IPS-15b (cell line): ENCODE measurements around the gene NEO1.
"Not testable (repeated sequence)": the region's sequence is repeated elsewhere in the genome, so short reads cannot be mapped to it uniquely, and the experiment has no call there.

ENCODE experiments used
- H3K27me3 ChIP-seq: one replicate; pipeline ENCODE4 v1.6.1; 2013; ENCODE audit warnings: low read length; ENCODE audit not compliant: control insufficient read depth, insufficient read depth
- H3K36me3 ChIP-seq: one replicate; pipeline ENCODE4 v1.6.1; 2013; ENCODE audit warnings: low read length; ENCODE audit not compliant: control insufficient read depth, insufficient read depth
- H3K4me1 ChIP-seq: one replicate; pipeline ENCODE4 v1.6.1; 2013; ENCODE audit warnings: mild to moderate bottlenecking, low read length; ENCODE audit not compliant: control insufficient read depth, insufficient read depth
- H3K4me3 ChIP-seq: one replicate; pipeline ENCODE4 v1.5.1; 2013; ENCODE audit warnings: low read depth, low read length
- H3K9ac ChIP-seq: one replicate; pipeline ENCODE4 v1.6.1; 2013; ENCODE audit warnings: low read depth, mild to moderate bottlenecking, low read length
- H3K9me3 ChIP-seq: one replicate; pipeline ENCODE4 v1.6.1; 2013; ENCODE audit warnings: mild to moderate bottlenecking, low read length; ENCODE audit not compliant: control insufficient read depth, insufficient read depth

The NEO1 gene

DNA sequence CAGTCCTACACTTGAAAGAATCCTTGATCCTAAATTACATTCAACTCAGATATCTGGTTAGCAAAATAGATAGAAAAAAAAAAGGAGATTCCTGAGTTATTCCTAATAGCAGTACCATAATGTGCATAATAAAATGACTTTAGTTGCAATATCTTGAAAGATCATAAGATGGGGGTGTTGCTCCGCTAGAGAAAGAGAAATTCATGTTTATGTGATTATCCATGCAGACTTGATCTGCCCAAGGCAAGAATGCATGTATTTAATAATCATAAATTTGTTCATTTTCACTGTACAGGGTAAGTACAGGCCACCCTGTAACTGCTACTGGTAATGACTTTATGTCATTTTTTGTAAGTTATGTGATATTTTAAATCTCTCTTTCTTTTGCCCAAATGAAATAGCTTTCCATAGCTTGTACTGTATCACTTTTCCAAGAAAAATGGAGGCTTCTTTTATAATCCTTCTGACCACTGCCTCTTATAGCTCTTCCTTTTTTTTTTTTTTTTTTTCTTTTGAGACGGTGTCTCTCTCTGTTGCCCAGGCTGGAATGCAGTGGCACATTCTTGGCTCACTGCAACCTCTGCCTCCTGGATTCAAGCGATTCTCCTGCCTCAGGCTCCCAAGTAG, 231.9 kb downstream of the NEO1 start:
- Histone ChIP-seq H3K36me3 (no peaks in the 10 kb centered on the region), H3K4me1 (no peaks in the 10 kb centered on the region), H3K27me3 (no peaks in the 10 kb centered on the region), H3K9ac (no peak overlapping the region), H3K4me3 (no peak overlapping the region), H3K9me3 (no peaks in the 10 kb centered on the region)

DNA sequence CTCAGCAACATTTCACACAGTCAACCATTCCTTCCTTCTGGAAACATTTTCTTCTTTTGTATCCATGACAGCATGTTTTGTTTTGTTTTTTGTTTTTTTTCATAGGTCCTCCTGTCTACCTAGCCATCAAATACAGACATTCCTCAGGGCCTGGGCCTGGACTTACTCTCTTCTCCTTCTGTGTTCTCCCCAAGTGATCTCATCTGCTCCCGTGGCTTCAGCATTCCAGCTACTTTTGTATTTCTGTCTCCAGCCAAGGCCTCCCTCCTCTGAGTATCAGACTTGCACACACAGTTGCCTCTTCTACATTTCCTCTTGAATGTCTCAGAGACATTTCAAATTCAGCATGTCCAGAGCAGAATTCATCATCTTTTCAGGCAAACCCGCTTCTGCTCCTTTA, 234.0 kb downstream of the NEO1 start:
- Histone ChIP-seq H3K4me1 (no peaks in the 10 kb centered on the region), H3K27me3 (no peaks in the 10 kb centered on the region), H3K9me3 (no peaks in the 10 kb centered on the region), H3K4me3 (no peak overlapping the region), H3K36me3 (no peaks in the 10 kb centered on the region), H3K9ac (no peak overlapping the region)

- no peaks in the 10 kb centered on the region for H3K4me1 ChIP-seq
- H3K27me3 ChIP-seq, result no peaks in the 10 kb centered on the region
- H3K9me3 ChIP-seq, result no peaks in the 10 kb centered on the region
- H3K36me3 ChIP-seq, result no peaks in the 10 kb centered on the region
- H3K4me3 ChIP-seq, result no peak overlapping the region
- H3K9ac ChIP-seq, result no peak overlapping the region
Observed at GRCh38 chr15:73287019-73287418, 234.8 kb downstream of the NEO1 start.

- Histone ChIP-seq H3K36me3 (peaks cover 4% of the 10 kb centered on the region), H3K4me3 (no peak overlapping the region), H3K9me3 (no peaks in the 10 kb centered on the region), H3K9ac (no peak overlapping the region), H3K27me3 (no peaks in the 10 kb centered on the region), H3K4me1 (no peaks in the 10 kb centered on the region)
Observed at GRCh38 chr15:73291441-73291840, 239.2 kb downstream of the NEO1 start.

- H3K4me3 ChIP-seq, result no peak overlapping the region
- no peaks in the 10 kb centered on the region for H3K9me3 ChIP-seq
- no peak overlapping the region for H3K9ac ChIP-seq
- no peaks in the 10 kb centered on the region for H3K27me3 ChIP-seq
- H3K4me1 ChIP-seq, result no peaks in the 10 kb centered on the region
- H3K36me3 ChIP-seq, result peaks cover 11% of the 10 kb centered on the region
Observed at GRCh38 chr15:73293773-73294172, 241.5 kb downstream of the NEO1 start.

DNA sequence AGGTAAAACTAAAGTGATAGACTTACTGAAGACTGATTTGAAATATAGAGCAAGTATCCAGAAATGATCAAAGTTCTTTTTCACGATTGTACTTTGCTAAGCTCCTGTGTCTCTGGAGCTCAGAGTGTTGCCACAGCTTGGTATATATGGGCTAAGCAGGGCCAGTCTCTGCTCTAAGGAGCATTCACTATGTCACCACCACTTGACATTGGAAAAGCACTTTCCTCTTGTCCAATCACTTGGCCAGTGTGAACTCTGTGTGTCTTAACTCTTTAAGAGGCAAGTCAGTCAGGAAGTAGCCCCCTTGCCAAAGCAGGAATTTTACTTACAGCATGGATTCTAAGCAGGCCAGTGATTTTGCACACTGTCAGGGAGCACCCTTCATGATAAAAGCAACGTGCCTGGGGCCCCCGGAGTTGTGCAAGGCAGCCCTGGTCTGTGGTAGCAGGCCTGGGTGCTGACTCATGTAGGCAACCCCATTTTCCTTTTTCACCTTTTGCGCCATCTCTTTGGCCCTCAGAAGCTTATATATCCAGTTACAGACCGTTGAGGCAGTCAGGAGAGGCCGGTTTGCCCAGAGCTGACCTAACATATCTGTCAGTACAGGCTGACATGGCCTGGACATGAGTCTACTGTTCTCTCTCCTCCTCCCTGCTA, 243.5 kb downstream of the NEO1 start:
- H3K4me3 ChIP-seq, result no peak overlapping the region
- H3K9me3 ChIP-seq, result no peaks in the 10 kb centered on the region
- H3K36me3 ChIP-seq, result peaks cover 14% of the 10 kb centered on the region
- no peak overlapping the region for H3K9ac ChIP-seq
- H3K27me3 ChIP-seq, result no peaks in the 10 kb centered on the region
- H3K4me1 ChIP-seq, result no peaks in the 10 kb centered on the region

DNA sequence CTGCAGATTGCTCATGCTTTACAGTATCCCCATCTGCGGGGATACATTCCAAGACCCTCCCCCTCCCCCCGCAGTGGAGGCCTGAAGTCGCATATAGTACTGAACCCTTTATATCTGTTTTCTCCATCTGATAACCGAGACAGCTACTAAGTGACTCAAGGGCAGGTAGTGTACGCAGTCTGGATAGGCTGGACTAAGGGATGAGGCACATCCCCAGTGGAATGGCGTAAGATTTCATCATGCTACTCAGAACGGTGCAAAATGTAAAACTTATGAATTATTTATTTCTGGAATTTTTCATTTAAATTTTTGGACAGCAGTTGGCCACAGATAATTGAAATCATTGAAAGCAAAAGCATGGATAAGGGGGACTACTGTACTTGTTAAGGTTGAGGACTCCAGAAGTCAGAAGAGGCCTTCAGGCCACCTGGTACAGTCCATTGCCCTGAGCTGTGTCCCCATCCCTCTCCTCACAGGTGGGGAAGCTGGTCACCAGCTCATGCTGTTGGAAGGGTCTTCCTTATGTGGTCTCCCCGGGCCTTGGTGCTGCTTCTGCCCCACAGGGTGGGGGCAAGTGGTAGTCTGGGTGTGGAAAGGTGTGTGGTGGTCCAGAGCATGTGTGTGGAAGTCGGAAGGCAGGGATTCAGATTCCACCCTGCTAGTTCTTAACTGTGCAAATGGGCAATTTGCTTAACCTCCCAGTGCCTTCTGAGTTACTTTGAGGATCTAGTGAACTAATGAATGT, 244.5 kb downstream of the NEO1 start:
- Histone ChIP-seq H3K27me3 (no peaks in the 10 kb centered on the region), H3K9ac (no peak overlapping the region), H3K4me3 (no peak overlapping the region), H3K9me3 (no peaks in the 10 kb centered on the region), H3K36me3 (peaks cover 19% of the 10 kb centered on the region), H3K4me1 (no peaks in the 10 kb centered on the region)

GRCh38 chr15:73298522-73299245, 246.4 kb downstream of the NEO1 start:
- H3K9ac ChIP-seq, result no peak overlapping the region
- peaks cover 19% of the 10 kb centered on the region for H3K36me3 ChIP-seq
- H3K4me3 ChIP-seq, result no peak overlapping the region
- no peaks in the 10 kb centered on the region for H3K4me1 ChIP-seq
- H3K27me3 ChIP-seq, result no peaks in the 10 kb centered on the region
- H3K9me3 ChIP-seq, result no peaks in the 10 kb centered on the region

GRCh38 chr15:73300286-73300685, 248.0 kb downstream of the NEO1 start:
- H3K9ac ChIP-seq, H3K27me3 ChIP-seq, H3K9me3 ChIP-seq, H3K4me3 ChIP-seq, H3K4me1 ChIP-seq: not testable (repeated sequence)
- H3K36me3 ChIP-seq, result peaks cover 19% of the 10 kb centered on the region

- Histone ChIP-seq H3K9ac (no peak overlapping the region), H3K36me3 (peaks cover 10% of the 10 kb centered on the region), H3K27me3 (no peaks in the 10 kb centered on the region), H3K9me3 (no peaks in the 10 kb centered on the region), H3K4me1 (no peaks in the 10 kb centered on the region), H3K4me3 (no peak overlapping the region)
Observed at GRCh38 chr15:73303636-73304035, 251.4 kb downstream of the NEO1 start.

DNA sequence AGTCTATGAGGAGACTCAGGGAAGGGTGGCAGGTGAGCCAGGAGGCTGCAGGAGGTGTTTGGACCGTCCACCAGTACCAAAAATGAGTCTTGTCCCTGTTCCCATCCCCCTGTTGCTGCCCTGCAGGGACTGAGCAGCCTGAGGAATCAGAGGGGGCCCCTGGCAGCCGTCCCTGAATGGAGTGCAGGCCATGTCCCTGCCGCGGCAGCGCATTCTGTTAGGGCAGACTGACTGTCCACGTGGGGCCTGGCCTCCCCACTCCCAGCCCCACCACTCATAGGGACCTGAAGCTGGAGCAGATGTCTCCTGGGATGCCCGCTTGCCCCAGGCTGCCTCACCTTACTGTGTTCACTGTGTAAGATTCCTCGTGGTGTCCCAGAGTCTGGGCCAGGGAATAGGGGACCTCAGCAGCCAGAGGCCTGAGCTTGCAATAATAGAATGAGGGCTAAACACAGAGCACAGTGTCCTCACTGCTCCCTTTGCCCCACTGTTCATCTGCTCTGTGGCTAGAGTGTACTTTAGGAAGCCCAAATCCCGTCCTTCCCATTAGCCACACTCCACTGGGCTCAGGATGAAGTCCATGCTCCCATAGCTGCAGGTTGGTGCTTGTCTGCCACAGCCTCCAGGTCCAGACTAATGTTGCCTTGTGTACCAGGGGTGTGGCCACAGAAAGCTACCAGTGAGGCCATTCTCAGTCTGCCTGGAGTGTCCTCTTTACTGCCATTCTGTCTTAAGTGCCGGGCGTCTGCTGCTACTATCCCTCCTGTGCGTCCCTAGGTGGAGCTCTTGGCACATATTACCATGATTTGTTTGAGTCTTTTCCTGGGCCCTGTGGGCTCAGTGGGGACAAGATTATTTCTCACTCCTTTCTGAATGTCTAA, 253.3 kb downstream of the NEO1 start:
- no peaks in the 10 kb centered on the region for H3K9me3 ChIP-seq
- no peaks in the 10 kb centered on the region for H3K27me3 ChIP-seq
- no peaks in the 10 kb centered on the region for H3K4me1 ChIP-seq
- H3K36me3 ChIP-seq, result peaks cover 6% of the 10 kb centered on the region
- H3K9ac ChIP-seq, result no peak overlapping the region
- H3K4me3 ChIP-seq, result no peak overlapping the region
